Parathyroid adenoma (tissue), 2 donors: Measurements from ENCODE around the gene PIH1D1.
A peak's percentile ranks its signal among the peaks of the same experiment; 100 is the strongest.
"Not testable (repeated sequence)": the region's sequence is repeated elsewhere in the genome, so short reads cannot be mapped to it uniquely, and the experiment has no call there.

ENCODE experiments used
- H2AFZ ChIP-seq: fragments of 300-600 bp; sonication (generic); one replicate; pipeline ENCODE4 v1.7.0; 2017; ENCODE audit warnings: antibody characterized with exemption, mild to moderate bottlenecking
- H3K27ac ChIP-seq: fragments of 300-600 bp; sonication (generic); one replicate; pipeline ENCODE4 v1.7.0; 2017
- H3K27me3 ChIP-seq: fragments of 300-600 bp; sonication (generic); one replicate; pipeline ENCODE4 v1.7.0; 2017; ENCODE audit warnings: low read length; ENCODE audit not compliant: control insufficient read depth, insufficient read depth
- H3K36me3 ChIP-seq: fragments of 300-600 bp; sonication (generic); one replicate; pipeline ENCODE4 v1.7.0; 2017; ENCODE audit warnings: low read length; ENCODE audit not compliant: control insufficient read depth, insufficient read depth
- H3K4me1 ChIP-seq: fragments of 300-600 bp; sonication (generic); one replicate; pipeline ENCODE4 v1.7.0; 2017; ENCODE audit warnings: control low read depth
- H3K4me2 ChIP-seq: fragments of 300-600 bp; sonication (generic); one replicate; pipeline ENCODE4 v1.7.0; 2017; ENCODE audit warnings: low read length
- H3K4me3 ChIP-seq: fragments of 300-600 bp; sonication (generic); one replicate; pipeline ENCODE4 v1.7.0; 2017; ENCODE audit warnings: low read depth, low read length
- H3K79me2 ChIP-seq: fragments of 300-600 bp; sonication (generic); one replicate; pipeline ENCODE4 v1.7.0; 2017; ENCODE audit warnings: control low read depth
- H3K9ac ChIP-seq: fragments of 300-600 bp; sonication (generic); one replicate; pipeline ENCODE4 v1.7.0; 2017; ENCODE audit warnings: mild to moderate bottlenecking
- H3K9me3 ChIP-seq: fragments of 300-600 bp; sonication (generic); one replicate; pipeline ENCODE4 v1.7.0; 2017; ENCODE audit warnings: low read length; ENCODE audit not compliant: control insufficient read depth
- TF ChIP-seq, protein P1 (sequence below): fragments of 300-600 bp; sonication (generic); IDR thresholded peaks from one replicate; pipeline ENCODE4 v1.7.0; 2017; ENCODE audit warnings: antibody characterized with exemption, mild to moderate bottlenecking
- donor health status: primary hyperparathyroidism.

The PIH1D1 gene

DNA sequence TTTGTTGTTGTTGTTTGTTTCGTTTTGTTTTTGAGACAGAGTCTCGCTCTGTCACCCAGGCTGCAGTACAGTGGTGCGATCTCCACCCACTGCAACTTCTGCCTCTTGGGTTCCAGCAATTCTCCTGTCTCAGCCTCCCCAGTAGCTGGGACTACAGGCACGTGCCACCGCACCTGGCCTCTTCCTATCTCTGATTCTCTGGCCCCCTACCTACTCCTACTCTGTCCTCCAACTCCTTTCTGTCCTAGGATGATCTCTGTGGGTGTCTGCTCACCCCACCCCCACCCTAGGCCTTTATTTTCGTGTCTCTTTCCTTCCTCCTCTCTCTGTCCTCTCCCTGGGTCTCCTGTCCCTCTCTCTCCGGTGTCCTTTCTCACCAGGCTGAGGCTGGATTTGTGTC is 1.2 kb downstream of the PIH1D1 start:
- TF ChIP-seq, protein P1, sequence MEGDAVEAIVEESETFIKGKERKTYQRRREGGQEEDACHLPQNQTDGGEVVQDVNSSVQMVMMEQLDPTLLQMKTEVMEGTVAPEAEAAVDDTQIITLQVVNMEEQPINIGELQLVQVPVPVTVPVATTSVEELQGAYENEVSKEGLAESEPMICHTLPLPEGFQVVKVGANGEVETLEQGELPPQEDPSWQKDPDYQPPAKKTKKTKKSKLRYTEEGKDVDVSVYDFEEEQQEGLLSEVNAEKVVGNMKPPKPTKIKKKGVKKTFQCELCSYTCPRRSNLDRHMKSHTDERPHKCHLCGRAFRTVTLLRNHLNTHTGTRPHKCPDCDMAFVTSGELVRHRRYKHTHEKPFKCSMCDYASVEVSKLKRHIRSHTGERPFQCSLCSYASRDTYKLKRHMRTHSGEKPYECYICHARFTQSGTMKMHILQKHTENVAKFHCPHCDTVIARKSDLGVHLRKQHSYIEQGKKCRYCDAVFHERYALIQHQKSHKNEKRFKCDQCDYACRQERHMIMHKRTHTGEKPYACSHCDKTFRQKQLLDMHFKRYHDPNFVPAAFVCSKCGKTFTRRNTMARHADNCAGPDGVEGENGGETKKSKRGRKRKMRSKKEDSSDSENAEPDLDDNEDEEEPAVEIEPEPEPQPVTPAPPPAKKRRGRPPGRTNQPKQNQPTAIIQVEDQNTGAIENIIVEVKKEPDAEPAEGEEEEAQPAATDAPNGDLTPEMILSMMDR: no peak
- no peak overlapping the region for H3K9ac ChIP-seq
- no peaks in the 10 kb centered on the region for H3K4me1 ChIP-seq
- H3K36me3 ChIP-seq: no peaks in the 10 kb centered on the region
- no peaks in the 10 kb centered on the region for H3K9me3 ChIP-seq
- H3K79me2 ChIP-seq: no peaks in the 10 kb centered on the region
- H3K27me3 ChIP-seq: no peaks in the 10 kb centered on the region
- no peak overlapping the region for H3K4me3 ChIP-seq
- H3K4me2 ChIP-seq: peak overlapping the region; percentile 18
- H2AFZ ChIP-seq: no peak overlapping the region
- H3K27ac ChIP-seq: no peak overlapping the region

DNA sequence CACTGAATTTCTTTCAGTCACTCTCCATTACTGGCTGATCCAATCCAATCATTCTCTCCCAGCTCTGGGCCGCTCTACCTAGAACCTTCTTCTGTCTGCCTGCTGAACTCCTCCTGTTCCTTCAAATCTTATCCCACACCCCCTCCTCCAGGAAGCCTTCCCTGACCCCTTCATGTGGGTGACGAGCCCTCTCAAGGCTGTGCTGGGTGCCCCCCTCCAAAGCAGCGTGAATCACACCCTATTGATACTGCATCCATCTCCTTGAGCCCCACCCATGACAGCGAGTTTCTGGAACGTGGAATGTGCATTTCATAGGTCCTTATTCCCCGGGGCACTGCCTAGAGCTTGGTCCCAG is 3.2 kb downstream of the PIH1D1 start:
- Histone ChIP-seq H3K4me2 (no peak overlapping the region), H3K9me3 (no peaks in the 10 kb centered on the region), H3K27ac (no peak overlapping the region), H3K79me2 (no peaks in the 10 kb centered on the region), H3K4me3 (no peak overlapping the region), H3K4me1 (no peaks in the 10 kb centered on the region), H3K9ac (no peak overlapping the region), H2AFZ (no peak overlapping the region), H3K36me3 (no peaks in the 10 kb centered on the region), H3K27me3 (no peaks in the 10 kb centered on the region)
- TF ChIP-seq, protein P1: no peak

DNA sequence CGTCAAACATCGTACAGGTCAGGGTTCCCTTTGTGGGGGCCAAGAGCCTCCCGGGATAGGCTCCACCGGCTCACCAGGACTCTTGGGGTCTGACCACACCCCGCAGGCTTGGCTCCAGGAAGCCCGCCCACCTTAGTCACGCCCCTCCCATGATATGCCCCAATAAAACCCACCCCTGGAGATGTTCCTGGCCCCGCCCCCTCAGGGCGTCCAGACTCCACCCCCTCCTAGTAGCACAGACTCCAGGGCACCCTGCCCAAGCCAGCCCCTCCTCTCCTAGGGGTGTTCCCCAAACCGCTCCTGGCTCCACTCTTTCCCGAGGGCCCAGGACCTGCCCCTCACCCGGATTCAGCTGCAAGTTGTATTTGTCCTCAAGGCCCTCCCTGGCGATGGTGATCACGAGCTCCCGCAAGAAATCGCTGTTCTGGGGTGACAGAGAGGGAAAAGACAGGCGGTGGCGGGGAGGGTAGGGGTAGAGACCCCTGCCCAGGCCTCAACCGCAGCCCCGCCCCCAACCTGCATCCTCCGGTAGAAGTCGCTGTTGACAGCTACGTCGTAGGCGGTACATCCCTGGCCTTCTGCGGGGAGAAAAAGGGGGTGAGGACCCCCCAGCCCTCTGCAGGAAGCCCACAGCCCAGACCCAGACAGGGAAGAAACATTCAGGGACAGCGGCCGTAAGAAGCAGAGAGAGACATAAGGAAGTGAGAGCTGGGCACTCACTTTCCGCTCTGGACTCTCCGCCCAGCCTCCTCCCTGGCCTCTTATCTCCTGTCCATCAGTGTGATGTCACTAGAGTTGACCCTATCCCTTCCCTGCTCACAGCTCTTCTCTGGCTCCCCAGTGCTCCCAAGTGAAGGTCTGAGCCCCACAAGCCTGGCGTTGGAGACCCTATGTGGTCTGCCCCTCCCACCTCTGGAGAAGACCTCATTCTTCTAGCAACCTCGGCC is 3.9 kb downstream of the PIH1D1 start:
- Histone ChIP-seq H3K27me3 (no peaks in the 10 kb centered on the region), H3K4me1 (no peaks in the 10 kb centered on the region)

DNA sequence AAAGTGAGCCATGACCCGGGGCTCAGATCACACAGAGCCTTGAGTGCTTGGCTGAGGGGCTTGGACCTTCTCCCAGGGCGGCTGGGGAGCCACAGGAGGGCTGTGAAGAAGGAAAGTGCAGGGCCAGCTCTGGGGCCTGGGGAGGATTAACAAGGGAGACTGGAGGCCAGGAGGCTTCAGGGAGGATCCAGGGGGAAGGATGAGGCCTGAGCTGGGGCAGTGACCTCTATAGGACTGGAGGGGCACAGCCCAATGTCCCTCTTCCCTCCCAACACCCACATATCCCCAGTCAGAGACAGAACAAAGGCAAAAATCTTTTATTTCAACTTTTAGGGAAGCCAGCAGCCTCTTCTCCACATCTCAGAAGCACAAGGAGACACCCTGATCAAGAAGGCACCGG is 5.6 kb downstream of the PIH1D1 start:
- Histone ChIP-seq H3K4me3 (no peak overlapping the region), H3K4me1 (no peaks in the 10 kb centered on the region), H3K27ac (no peak overlapping the region), H3K79me2 (no peaks in the 10 kb centered on the region), H3K36me3 (no peaks in the 10 kb centered on the region), H3K27me3 (no peaks in the 10 kb centered on the region), H3K9ac (no peak overlapping the region), H2AFZ (no peak overlapping the region), H3K9me3 (no peaks in the 10 kb centered on the region), H3K4me2 (no peak overlapping the region)
- TF ChIP-seq, protein P1: no peak

More for the DNA sequence above, 3.9 kb downstream of the PIH1D1 start:
- no peaks in the 10 kb centered on the region for H3K36me3 ChIP-seq
- no peak overlapping the region for H3K27ac ChIP-seq
- no peak overlapping the region for H3K4me3 ChIP-seq
- no peak overlapping the region for H3K9ac ChIP-seq
- no peaks in the 10 kb centered on the region for H3K79me2 ChIP-seq
- TF ChIP-seq, protein P1: no peak
- H2AFZ ChIP-seq: no peak overlapping the region
- H3K4me2 ChIP-seq: no peak overlapping the region
- H3K9me3 ChIP-seq: no peaks in the 10 kb centered on the region

DNA sequence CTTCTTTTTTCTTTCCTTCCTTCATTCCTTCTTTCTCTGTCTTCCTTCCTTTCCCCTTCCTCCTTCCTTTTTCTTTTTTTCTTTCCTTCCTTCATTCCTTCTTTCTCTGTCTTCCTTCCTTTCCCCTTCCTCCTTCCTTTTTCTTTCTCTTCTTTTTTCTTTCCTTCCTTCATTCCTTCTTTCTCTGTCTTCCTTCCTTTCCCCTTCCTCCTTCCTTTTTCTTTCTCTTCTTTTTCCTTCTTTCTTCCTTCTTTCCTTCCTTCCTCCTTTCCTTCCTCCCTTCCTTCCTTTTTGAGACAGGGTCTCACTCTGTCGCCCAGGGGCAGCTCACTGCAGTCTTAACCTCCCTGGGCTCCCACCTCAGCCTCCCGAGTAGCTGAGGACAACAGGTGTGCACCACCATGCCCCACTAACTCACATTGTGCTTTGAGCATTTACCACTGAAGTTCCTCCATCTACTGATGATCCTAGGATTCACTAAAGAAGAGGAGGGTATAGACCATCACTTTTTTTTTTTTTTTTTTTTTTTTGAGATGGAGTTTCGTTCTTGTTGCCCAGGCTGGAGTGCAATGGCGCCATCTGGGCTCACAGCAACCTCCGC is 7.4 kb downstream of the PIH1D1 start:
- H3K9ac ChIP-seq, H3K27me3 ChIP-seq, H3K27ac ChIP-seq, H3K9me3 ChIP-seq, H3K79me2 ChIP-seq, H3K4me1 ChIP-seq, H3K4me3 ChIP-seq, H3K36me3 ChIP-seq: not testable (repeated sequence)
- Histone ChIP-seq H2AFZ (peak overlapping the region; percentile 86), H3K4me2 (peak overlapping the region; percentile 97)
